ENCODE data around the gene ACR. TPM values are rescaled to one million over a fixed set of nuclear protein-coding genes. Genes with fewer than 3 reads are reported as not detected.

The ACR gene
- total and polyA plus RNA-seq, 2 of the 13 experiments (the other 11 are each of a cell fraction or from before 2014, with no cell fraction given): 0.15 TPM; not detected in 1

DNA sequence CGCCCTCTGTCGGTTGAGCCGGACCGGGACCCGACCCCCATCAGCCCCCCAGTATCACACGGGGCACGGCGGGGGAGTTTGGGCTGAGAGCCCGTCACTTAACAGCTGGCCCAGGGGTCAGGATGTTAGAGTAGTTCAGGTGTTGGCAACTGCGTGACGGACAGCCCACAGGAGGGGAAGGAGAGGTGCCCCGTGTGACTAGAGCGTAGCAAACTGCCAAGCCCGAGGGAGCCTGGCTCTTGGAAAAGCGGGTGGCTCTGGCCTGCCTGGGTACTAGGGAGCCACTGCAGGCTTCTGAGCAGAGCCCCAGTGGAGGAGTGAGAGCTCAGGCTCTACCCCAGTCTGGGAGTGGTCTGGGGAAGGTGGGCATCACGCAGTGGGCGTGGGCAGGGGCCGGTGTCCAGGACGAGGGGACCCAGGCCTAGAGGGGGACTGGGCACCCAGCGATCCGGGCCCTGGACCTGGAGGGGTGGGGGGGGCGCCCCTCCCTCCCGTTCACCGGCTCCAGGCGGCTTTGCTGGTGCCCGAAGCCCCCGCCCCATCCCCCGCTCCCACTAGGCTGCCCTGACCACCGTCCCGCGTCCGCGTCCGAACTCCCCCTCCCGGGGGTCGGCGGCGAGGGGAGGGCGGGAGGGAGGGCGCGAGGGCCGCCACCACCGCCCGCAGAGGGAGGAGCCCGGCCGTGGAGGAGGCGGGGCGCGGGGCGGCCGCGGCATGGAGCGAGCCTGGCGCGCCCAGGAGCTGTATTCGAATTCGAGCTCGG, 41.0 kb upstream of the ACR start (continued):
- TF ChIP-seq U2AF2 (IDR thresholded peaks at IDR 0.05; ENCODE audit: low read depth, low read length) (no peak), NFE2L2 (IDR thresholded peaks at IDR 0.05; ENCODE audit: low read length) (no peak), PCBP1 (IDR thresholded peaks at IDR 0.05; ENCODE audit: borderline replicate concordance, low read depth, low read length) (0 out of 2 replicates have a peak, but pooled peaks have one; percentile 79), HOMEZ (CRISPR knock-in tag; IDR thresholded peaks at IDR 0.05; ENCODE audit: low read depth) (no peak), ZBTB38 (CRISPR knock-in tag; IDR thresholded peaks at IDR 0.05) (0 out of 2 replicates have a peak, but pooled peaks have one; percentile 20)
- TF ChIP-seq, protein P1, sequence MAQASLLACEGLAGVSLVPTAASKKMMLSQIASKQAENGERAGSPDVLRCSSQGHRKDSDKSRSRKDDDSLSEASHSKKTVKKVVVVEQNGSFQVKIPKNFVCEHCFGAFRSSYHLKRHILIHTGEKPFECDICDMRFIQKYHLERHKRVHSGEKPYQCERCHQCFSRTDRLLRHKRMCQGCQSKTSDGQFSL (CRISPR knock-in tag; IDR thresholded peaks at IDR 0.05): peak; percentile 79

- ATAC-seq (no peak), DNase-seq (ENCODE audit: low spot score) (no peak), FAIRE-seq (no peak)
- Histone ChIP-seq H3K9me3 (ENCODE audit: low read length) (no peaks in the 10 kb centered on the region), H4K20me1 (ENCODE audit: insufficient read depth, low read length) (no peaks in the 10 kb centered on the region), H3K4me2 (ENCODE audit: low read depth, low read length) (peak overlapping the region; percentile 93), H3K4me3 (replicated peaks in 1 of 3; ENCODE audit: insufficient read depth in 1 of 3, low read depth in 2 of 3, low read length in 3 of 3) (peak overlapping the region; percentile 82 to 89 (median 89)), H3K27me3 (ENCODE audit: control insufficient read depth in 1 of 2, insufficient read depth in 2 of 2, low read length in 2 of 2) (no peaks in the 10 kb centered on the region), H3K27ac (ENCODE audit: extremely low read length, insufficient read depth, low read length) (peak overlapping the region; percentile 94), H3K4me1 (ENCODE audit: insufficient read depth, low read length) (peaks cover 48% of the 10 kb centered on the region), H3K9ac (ENCODE audit: insufficient read depth, low read depth, low read length) (peak overlapping the region; percentile 84), H3K79me2 (ENCODE audit: insufficient read depth, low read length) (peaks cover 35% of the 10 kb centered on the region), H2AFZ (ENCODE audit: low read length) (no peak overlapping the region), H3K36me3 (replicated peaks in 1 of 2; ENCODE audit: control insufficient read depth in 1 of 2, insufficient read depth in 2 of 2, low read length in 2 of 2) (peaks cover 0 to 5% of the 10 kb centered on the region in 2 experiments; a peak in 3 of 5 replicates)
- in situ Hi-C loops (cut with HindIII; ENCODE audit: extremely low pct_ligation_motif_present, low pct_unique_long_range_greater_than_20kb): loop anchor here (5.0 kb wide), 2 partner anchors 71 to 116 kb away; partner anchors contain the start of genes ARSA and CHKB
- WGBS (ENCODE audit: low lambda C conversion rate): 44% methylated on average over 4 of the region's 54 CpGs
- ChIA-PET CTCF (ENCODE audit: low intra/inter-chr PET ratio, low total read pairs) (no interaction called here), POLR2A (interaction anchor here (0.9 to 4.5 kb wide), 3 partner anchors 56 to 77 kb away, joined by 4 to 51 read pairs (median 14); partner anchors contain the start of gene ARSA)
- intact Hi-C loops (cut with micrococcal nuclease; ENCODE audit: unreplicated experiment): loop anchor here (2.0 kb wide), 1 partner anchor 77 kb away; no protein-coding TSS in a partner anchor
- no TSS peak for BruUV-seq (replicated peaks)
- TF ChIP-seq ZNF687 (CRISPR knock-in tag; IDR thresholded peaks at IDR 0.05) (peak; percentile 79), REPIN1 (CRISPR knock-in tag; IDR thresholded peaks at IDR 0.05; ENCODE audit: borderline replicate concordance, low read depth) (no peak), KDM5B (CRISPR knock-in tag; IDR thresholded peaks at IDR 0.05; ENCODE audit: borderline replicate concordance) (0 out of 2 replicates have a peak, but pooled peaks have one; percentile 24), ZMAT3 (CRISPR knock-in tag; conservative IDR thresholded peaks at IDR 0.05) (0 out of 2 replicates have a peak, but pooled peaks have one; percentile 8), ZNF12 (CRISPR knock-in tag; IDR thresholded peaks at IDR 0.05) (no peak)
- TF ChIP-seq, protein P2, sequence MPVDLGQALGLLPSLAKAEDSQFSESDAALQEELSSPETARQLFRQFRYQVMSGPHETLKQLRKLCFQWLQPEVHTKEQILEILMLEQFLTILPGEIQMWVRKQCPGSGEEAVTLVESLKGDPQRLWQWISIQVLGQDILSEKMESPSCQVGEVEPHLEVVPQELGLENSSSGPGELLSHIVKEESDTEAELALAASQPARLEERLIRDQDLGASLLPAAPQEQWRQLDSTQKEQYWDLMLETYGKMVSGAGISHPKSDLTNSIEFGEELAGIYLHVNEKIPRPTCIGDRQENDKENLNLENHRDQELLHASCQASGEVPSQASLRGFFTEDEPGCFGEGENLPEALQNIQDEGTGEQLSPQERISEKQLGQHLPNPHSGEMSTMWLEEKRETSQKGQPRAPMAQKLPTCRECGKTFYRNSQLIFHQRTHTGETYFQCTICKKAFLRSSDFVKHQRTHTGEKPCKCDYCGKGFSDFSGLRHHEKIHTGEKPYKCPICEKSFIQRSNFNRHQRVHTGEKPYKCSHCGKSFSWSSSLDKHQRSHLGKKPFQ (CRISPR knock-in tag; IDR thresholded peaks at IDR 0.05; ENCODE audit: insufficient replicate concordance): no peak
These were observed 40.1 kb upstream of the ACR start for GRCh38 chr22:50697667-50698506.

Measured in HepG2 (cell line).